Brain microvascular endothelial cell (primary cell): ENCODE results near the gene ADAM33.

ENCODE experiments used
- DNase-seq: peaks from one replicate; pipeline ENCODE4 v3.0.0-alpha.2; 2020
- H3K27ac ChIP-seq: fragments of 250-450 bp; sonication (Bioruptor Pico); 2 replicates; pipeline ENCODE4 v1.5.1; 2020; ENCODE audit warnings: mild to moderate bottlenecking, moderate library complexity
- H3K27me3 ChIP-seq: fragments of 250-450 bp; sonication (Bioruptor Pico); replicated peaks from 2 replicates; pipeline ENCODE4 v1.5.1; 2020; ENCODE audit warnings: mild to moderate bottlenecking
- H3K36me3 ChIP-seq: fragments of 250-450 bp; sonication (Bioruptor Pico); replicated peaks from 2 replicates; pipeline ENCODE4 v1.5.1; 2020; ENCODE audit warnings: mild to moderate bottlenecking
- H3K4me3 ChIP-seq: 2 replicates; pipeline ENCODE4 v1.5.1; 2011; ENCODE audit warnings: low read depth, mild to moderate bottlenecking, control low read depth, low read length, moderate library complexity
- in situ Hi-C: cut with HindIII; loops from 2 replicates; pipeline ENCODE4 v1.10.0; 2017; ENCODE audit warnings: low sequenced_read_pairs, low pct_ligation_motif_present
- TF ChIP-seq, protein P1 (sequence below): IDR thresholded peaks from 2 replicates; pipeline ENCODE4 v1.5.1; 2011; ENCODE audit warnings: low read depth, mild to moderate bottlenecking, moderate library complexity, low read length, control low read depth, inconsistent platforms; ENCODE audit errors: missing control alignments

ADAM33 gene

GRCh38 chr20:3670511-3670910, 11.3 kb downstream of the ADAM33 start:
- TF ChIP-seq, protein P1, sequence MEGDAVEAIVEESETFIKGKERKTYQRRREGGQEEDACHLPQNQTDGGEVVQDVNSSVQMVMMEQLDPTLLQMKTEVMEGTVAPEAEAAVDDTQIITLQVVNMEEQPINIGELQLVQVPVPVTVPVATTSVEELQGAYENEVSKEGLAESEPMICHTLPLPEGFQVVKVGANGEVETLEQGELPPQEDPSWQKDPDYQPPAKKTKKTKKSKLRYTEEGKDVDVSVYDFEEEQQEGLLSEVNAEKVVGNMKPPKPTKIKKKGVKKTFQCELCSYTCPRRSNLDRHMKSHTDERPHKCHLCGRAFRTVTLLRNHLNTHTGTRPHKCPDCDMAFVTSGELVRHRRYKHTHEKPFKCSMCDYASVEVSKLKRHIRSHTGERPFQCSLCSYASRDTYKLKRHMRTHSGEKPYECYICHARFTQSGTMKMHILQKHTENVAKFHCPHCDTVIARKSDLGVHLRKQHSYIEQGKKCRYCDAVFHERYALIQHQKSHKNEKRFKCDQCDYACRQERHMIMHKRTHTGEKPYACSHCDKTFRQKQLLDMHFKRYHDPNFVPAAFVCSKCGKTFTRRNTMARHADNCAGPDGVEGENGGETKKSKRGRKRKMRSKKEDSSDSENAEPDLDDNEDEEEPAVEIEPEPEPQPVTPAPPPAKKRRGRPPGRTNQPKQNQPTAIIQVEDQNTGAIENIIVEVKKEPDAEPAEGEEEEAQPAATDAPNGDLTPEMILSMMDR, result peak; percentile 30
- no peak overlapping the region for H3K27ac ChIP-seq

GRCh38 chr20:3669710-3670367, 12.0 kb downstream of the ADAM33 start:
- TF ChIP-seq, protein P1, result no peak
- no peak for DNase-seq
- in situ Hi-C loops, result no loop called here
- Histone ChIP-seq H3K36me3 (no peaks in the 10 kb centered on the region), H3K4me3 (no peak overlapping the region), H3K27ac (no peak overlapping the region), H3K27me3 (no peaks in the 10 kb centered on the region)

More at GRCh38 chr20:3670511-3670910, 11.3 kb downstream of the ADAM33 start:
- DNase-seq, result no peak
- H3K36me3 ChIP-seq, result no peaks in the 10 kb centered on the region
- in situ Hi-C loops, result no loop called here
- no peak overlapping the region for H3K4me3 ChIP-seq
- H3K27me3 ChIP-seq, result peaks cover 3% of the 10 kb centered on the region

DNA sequence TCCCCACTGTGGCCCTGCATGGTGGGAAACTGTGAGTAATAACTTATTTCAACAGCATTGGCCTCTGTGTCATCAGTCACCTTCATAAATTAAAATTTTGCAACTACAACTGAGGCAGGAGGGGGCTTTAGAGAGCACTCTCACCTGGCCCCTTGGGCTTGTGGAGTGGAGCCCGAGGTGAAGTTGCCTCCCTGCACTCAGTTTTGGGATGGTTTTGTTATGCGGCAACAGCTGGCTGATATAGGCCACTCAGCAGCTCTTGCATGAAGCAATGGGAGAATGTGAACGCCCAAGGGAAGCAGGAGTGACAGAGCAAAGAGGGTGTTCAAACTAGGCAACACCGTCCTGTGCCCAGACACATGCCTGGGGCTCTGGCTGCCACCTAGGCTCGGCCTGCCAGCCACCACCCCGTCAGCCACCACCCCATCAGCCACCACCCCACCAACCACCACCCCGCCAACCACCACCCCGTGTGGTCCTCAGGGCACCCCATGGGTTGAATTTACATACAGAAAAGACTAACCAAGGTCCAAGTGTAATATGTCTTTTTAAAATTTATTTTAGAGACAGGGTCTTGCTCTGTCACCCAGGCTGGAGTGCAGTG, 14.3 kb downstream of the ADAM33 start:
- in situ Hi-C loops, result no loop called here
- no peak overlapping the region for H3K4me3 ChIP-seq
- H3K27ac ChIP-seq, result no peak overlapping the region
- no peak for DNase-seq
- H3K36me3 ChIP-seq, result no peaks in the 10 kb centered on the region
- TF ChIP-seq, protein P1, result no peak
- peaks cover 6% of the 10 kb centered on the region for H3K27me3 ChIP-seq

- in situ Hi-C loops, result no loop called here
- TF ChIP-seq, protein P1, result no peak
- H3K27ac ChIP-seq, result no peak overlapping the region
- H3K4me3 ChIP-seq, result no peak overlapping the region
- no peak for DNase-seq
- no peaks in the 10 kb centered on the region for H3K36me3 ChIP-seq
- H3K27me3 ChIP-seq, result peaks cover 32% of the 10 kb centered on the region
Observed at GRCh38 chr20:3663858-3664257, 18.0 kb downstream of the ADAM33 start.

DNA sequence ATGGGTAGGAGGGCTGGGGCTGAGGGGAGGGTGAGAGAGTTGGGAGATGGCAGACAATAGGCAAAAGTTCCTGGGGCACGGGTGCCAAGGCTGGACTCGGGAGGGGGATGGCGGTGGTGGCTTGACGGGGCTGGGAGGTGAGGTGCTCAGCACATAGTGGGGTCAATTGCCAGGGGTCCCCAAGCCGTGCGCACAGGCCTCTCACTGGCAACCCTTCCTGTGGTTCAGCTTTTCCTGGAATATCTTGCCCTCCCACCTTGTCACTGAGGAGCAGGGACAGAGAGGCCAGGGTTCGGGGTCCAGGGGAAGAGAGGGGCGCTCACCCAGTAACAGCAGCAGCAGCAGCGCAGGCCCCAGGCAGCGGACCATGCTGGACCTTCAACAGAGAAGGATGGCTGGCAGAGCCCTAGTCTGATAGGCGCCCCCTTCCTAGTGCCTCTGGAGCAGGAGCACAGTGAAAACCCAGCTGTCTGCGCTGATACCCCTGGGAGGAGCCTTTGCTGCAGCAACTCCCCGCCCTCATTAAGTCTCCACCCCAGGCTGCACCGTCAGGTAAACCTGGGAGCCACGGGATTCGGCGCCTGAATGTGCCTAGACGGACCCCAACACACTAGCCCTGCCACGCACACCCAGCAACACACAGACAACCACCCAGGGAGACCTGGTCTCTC, 18.6 kb downstream of the ADAM33 start, which contains the start of gene GFRA4:
TSS of gene GFRA4 (minus strand) at position 369 of the 671 bp plus-strand sequence. CDS start at position 369, 0 bp downstream.
- in situ Hi-C loops, result no loop called here
- H3K27ac ChIP-seq, result no peak within 1 kb of the TSS
- no peak within 1 kb of the TSS for H3K4me3 ChIP-seq
- no peak for DNase-seq
- no peaks in the 10 kb centered on the region for H3K36me3 ChIP-seq
- TF ChIP-seq, protein P1, result no peak
- peaks cover 32% of the 10 kb centered on the region for H3K27me3 ChIP-seq
